Prostate gland (tissue), 2 donors: ENCODE measurements around the gene SLC29A2. TPM values are rescaled to one million over a fixed set of nuclear protein-coding genes. Genes with fewer than 3 reads are reported as not detected.

Experiments
- DNase-seq: peaks from one replicate; pipeline ENCODE4 v3.0.0-alpha.2; 2019; ENCODE audit warnings: low spot score
- H3K27ac ChIP-seq, 2 donors: fragments of 200-600 bp; sonication (generic); 2 replicates each; pipeline ENCODE4 v1.5.1; 2017 to 2019
- H3K27me3 ChIP-seq: fragments of 200-600 bp; sonication (generic); replicated peaks from 2 replicates; pipeline ENCODE4 v1.5.1; 2019; ENCODE audit not compliant: insufficient read depth
- H3K36me3 ChIP-seq, 2 donors: fragments of 200-600 bp; sonication (generic); 1 replicate in 1 of 2; 2 replicates in 1 of 2; pipeline versions ENCODE4 v1.5.1 to v1.8.1; 2017 to 2019
- H3K4me1 ChIP-seq: fragments of 200-600 bp; sonication (generic); replicated peaks from 2 replicates; pipeline ENCODE4 v1.5.1; 2019
- H3K4me3 ChIP-seq, 2 donors: fragments of 200-600 bp; sonication (generic); 2 replicates each; pipeline ENCODE4 v1.5.1; 2017 to 2019
- H3K9me3 ChIP-seq: fragments of 200-600 bp; sonication (generic); 2 replicates; pipeline ENCODE4 v1.5.1; 2017
- POLR2A ChIP-seq: fragments of 450-650 bp; IDR thresholded peaks from one replicate; pipeline ENCODE4 v1.6.1; 2016; ENCODE audit warnings: antibody characterized with exemption, mild to moderate bottlenecking
- POLR2AphosphoS5 ChIP-seq: sonication (generic); formaldehyde crosslinking; IDR thresholded peaks from one replicate; pipeline ENCODE4 v1.6.1; 2017; ENCODE audit warnings: antibody characterized with exemption
- WGBS: methylation state at CpG from one replicate; pipeline ENCODE4 v1.1.5; 2018; 5-methylcytosine and 5-hydroxymethylcytosine counted together
- intact Hi-C: fragments of 100-400 bp; cut with DNase I; formaldehyde crosslinking; loops from one replicate; pipeline ENCODE4 v1.14.2; 2022
- total RNA-seq, 2 donors: library from RNA; depleted of rRNA; stranded (reverse); fragments of >200 nt; gene quantifications; one replicate each; pipeline ENCODE4 v1.1.0, GENCODE V29; 2016
- TF ChIP-seq, protein P1 (sequence below), 4 experiments: fragments of 200-600 bp in 2 of 4; fragments of 450-650 bp in 2 of 4; sonication (generic) in 2 of 4; IDR thresholded peaks; 1 replicate in 3 of 4; 2 replicates in 1 of 4; pipeline ENCODE4 v1.5.1; 2016 to 2019; ENCODE audit warnings: antibody characterized with exemption in 4 of 4, mild to moderate bottlenecking in 2 of 4, moderate library complexity in 2 of 4

SLC29A2 gene
- total RNA-seq, 2 donors from 2014 or later = 10.1 to 12.5 TPM

DNA sequence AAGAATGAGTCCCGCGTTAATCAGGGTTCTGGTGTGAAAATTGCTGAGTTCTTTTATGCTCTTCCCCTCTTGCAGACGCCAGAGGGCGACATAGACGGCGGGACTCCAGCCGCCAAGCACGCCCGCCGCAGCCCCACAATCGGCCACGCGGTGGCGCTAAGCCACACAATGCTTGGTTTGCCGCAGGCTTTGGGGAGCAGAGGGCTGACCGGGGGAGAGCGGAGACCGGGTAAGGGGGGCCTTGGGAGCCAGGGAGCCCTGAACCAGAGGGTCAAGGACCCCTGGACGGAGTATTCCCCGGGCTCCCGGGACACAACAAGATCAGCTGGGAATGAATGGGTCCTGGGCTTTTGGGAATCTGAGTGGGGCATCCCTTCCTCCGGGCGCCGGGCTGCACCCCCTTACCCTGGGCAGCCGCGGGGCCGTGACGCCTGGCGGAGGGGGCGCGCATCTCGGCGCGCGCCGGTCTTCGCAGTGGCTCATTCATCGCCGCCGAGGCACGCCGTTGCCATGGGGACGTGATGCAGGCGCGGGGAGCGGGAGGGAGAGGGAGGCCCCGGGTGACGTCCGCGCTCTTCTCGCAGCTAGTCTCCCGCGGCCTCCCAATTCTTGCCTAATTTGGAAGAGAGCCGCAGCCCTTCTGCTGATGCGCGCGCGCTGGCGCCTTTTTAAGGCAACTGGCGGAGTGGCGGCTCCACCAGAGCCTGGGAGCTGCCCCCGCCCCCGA lies 37.1 kb upstream of the SLC29A2 start:
- Histone ChIP-seq H3K27me3 (peaks cover 4% of the 10 kb centered on the region), H3K4me3 (peak overlapping the region in 1 of 2 donors; percentile 24), H3K9me3 (no peaks in the 10 kb centered on the region), H3K4me1 (no peaks in the 10 kb centered on the region), H3K36me3 (no peaks in the 10 kb centered on the region), H3K27ac (peak overlapping the region; percentile 67 to 69)
- 1% methylated on average over 60 of the region's 63 CpGs for whole genome bisulfite sequencing
- peak; percentile 79 for DNase-seq
- intact Hi-C loops = loop anchor here (2.0 kb wide), 2 partner anchors 22 to 30 kb away; partner anchors contain the start of gene MRPL11
- TF ChIP-seq POLR2A (no peak), POLR2AphosphoS5 (peak; percentile 70)
- TF ChIP-seq, protein P1, sequence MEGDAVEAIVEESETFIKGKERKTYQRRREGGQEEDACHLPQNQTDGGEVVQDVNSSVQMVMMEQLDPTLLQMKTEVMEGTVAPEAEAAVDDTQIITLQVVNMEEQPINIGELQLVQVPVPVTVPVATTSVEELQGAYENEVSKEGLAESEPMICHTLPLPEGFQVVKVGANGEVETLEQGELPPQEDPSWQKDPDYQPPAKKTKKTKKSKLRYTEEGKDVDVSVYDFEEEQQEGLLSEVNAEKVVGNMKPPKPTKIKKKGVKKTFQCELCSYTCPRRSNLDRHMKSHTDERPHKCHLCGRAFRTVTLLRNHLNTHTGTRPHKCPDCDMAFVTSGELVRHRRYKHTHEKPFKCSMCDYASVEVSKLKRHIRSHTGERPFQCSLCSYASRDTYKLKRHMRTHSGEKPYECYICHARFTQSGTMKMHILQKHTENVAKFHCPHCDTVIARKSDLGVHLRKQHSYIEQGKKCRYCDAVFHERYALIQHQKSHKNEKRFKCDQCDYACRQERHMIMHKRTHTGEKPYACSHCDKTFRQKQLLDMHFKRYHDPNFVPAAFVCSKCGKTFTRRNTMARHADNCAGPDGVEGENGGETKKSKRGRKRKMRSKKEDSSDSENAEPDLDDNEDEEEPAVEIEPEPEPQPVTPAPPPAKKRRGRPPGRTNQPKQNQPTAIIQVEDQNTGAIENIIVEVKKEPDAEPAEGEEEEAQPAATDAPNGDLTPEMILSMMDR (IDR thresholded peaks at IDR 0.05) = peak; percentile 97 to 100 (median 98)

DNA sequence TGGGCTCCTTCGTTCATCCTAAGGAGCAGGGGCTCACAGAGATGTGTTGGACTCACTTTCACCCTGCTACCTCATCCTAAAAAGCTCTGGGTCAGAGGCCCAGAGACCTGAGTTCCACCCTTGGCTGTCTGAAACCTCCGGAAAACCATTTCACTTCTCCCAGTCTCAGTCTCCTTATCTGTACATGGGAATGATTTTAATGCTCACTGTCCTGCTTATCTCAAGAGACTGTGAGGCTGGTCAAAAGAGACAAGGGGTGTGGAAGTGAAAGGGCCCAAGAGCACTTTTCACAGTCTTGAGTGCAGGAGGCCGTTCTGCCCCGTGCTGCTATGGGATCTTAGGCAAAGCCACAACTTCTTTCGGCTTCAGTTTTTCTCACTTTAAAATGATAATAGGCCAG lies 36.1 kb upstream of the SLC29A2 start:
- H3K4me3 ChIP-seq = no peak overlapping the region
- intact Hi-C loops = loop anchor here (2.0 kb wide), 2 partner anchors 23 to 31 kb away; partner anchors contain the start of gene MRPL11
- no peaks in the 10 kb centered on the region for H3K4me1 ChIP-seq
- DNase-seq = no peak
- no peak for TF ChIP-seq POLR2A
- TF ChIP-seq, protein P1 (IDR thresholded peaks at IDR 0.05) = no peak
- TF ChIP-seq POLR2AphosphoS5 = no peak
- no peak overlapping the region for H3K27ac ChIP-seq
- WGBS = 64% methylated on average over 5 of the region's 5 CpGs
- H3K27me3 ChIP-seq = peaks cover 4% of the 10 kb centered on the region
- no peaks in the 10 kb centered on the region for H3K36me3 ChIP-seq
- H3K9me3 ChIP-seq = no peaks in the 10 kb centered on the region

DNA sequence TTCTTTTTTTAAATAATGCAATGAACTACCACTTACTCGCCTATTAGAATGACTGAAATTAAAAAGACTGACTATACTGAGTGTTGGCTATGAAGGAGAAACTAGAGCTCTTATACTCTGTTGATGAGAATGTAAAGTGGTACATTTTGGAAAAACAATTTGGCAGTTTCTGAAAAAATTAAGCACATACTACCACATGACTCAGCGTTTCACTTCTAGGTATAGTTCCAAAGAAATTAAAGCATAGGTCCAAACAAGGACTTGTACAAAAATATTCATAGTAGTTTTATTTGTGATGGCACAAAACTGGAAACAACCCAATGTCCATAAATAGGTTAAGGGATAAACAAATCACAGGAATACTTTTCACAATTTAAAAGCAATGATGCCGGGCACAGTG lies 22.4 kb upstream of the SLC29A2 start:
- H3K27me3 ChIP-seq = no peaks in the 10 kb centered on the region
- no peak overlapping the region for H3K27ac ChIP-seq
- 82% methylated on average over 3 of the region's 3 CpGs for WGBS
- no peaks in the 10 kb centered on the region for H3K36me3 ChIP-seq
- intact Hi-C loops = no loop called here
- DNase-seq = no peak
- no peak for TF ChIP-seq POLR2AphosphoS5
- no peak for TF ChIP-seq POLR2A
- TF ChIP-seq, protein P1 (IDR thresholded peaks at IDR 0.05) = no peak
- no peaks in the 10 kb centered on the region for H3K4me1 ChIP-seq
- H3K9me3 ChIP-seq = no peaks in the 10 kb centered on the region
- H3K4me3 ChIP-seq = no peak overlapping the region

DNA sequence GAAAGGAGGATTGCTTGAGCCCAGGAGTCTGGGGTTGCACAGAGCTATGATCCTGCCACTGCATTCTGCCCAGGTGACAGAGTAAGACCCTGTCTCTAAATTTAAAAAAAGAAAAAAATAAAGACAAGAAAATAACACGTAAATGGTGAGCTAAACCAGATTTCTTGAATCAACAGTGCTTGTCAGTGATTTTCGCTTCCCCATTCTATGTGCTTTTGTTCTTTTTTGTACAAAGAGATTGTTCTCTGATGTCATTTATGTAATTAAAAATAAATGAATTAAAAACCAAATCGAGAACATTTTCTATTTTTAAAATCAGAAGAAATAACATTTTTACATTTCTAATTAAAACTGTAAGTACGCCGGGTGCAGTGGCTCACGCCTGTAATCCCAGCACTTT lies 19.8 kb upstream of the SLC29A2 start:
- Histone ChIP-seq H3K9me3 (no peaks in the 10 kb centered on the region), H3K4me1 (no peaks in the 10 kb centered on the region), H3K27ac (no peak overlapping the region), H3K36me3 (no peaks in the 10 kb centered on the region), H3K27me3 (no peaks in the 10 kb centered on the region), H3K4me3 (no peak overlapping the region)
- WGBS = 70% methylated on average over 6 of the region's 6 CpGs
- TF ChIP-seq POLR2A = no peak
- TF ChIP-seq, protein P1 (IDR thresholded peaks at IDR 0.05) = no peak
- no peak for TF ChIP-seq POLR2AphosphoS5
- intact Hi-C loops = no loop called here
- DNase-seq = no peak
